Endodermal cell (in vitro differentiated cells): Measurements from ENCODE around the gene ACACA. TPM values are rescaled to one million over a fixed set of nuclear protein-coding genes. Genes with fewer than 3 reads are reported as not detected.
A peak's percentile ranks its signal among the peaks of the same experiment; 100 is the strongest.

Experiments used
- DNase-seq: peaks from one replicate; pipeline ENCODE4 v3.0.0-alpha.2; 2017
- H3K27ac ChIP-seq: 2 replicates; pipeline ENCODE4 v1.5.1; 2013; ENCODE audit warnings: mild to moderate bottlenecking, low read depth, low read length, moderate library complexity
- H3K27me3 ChIP-seq: 2 replicates; pipeline ENCODE4 v1.6.1; 2013; ENCODE audit warnings: mild to moderate bottlenecking, low read length, moderate library complexity; ENCODE audit not compliant: insufficient read depth, control insufficient read depth, poor library complexity, severe bottlenecking
- H3K36me3 ChIP-seq: 2 replicates; pipeline ENCODE4 v1.7.0; 2013; ENCODE audit warnings: mild to moderate bottlenecking, low read length, moderate library complexity; ENCODE audit not compliant: control insufficient read depth, insufficient read depth
- H3K4me1 ChIP-seq: one replicate; pipeline ENCODE4 v1.7.0; 2013; ENCODE audit warnings: low read length; ENCODE audit not compliant: control insufficient read depth, insufficient read depth
- H3K4me3 ChIP-seq: 2 replicates; pipeline ENCODE4 v1.5.1; 2013; ENCODE audit warnings: mild to moderate bottlenecking, low read length, moderate library complexity
- H3K9ac ChIP-seq: 2 replicates; pipeline ENCODE4 v1.6.1; 2013; ENCODE audit warnings: mild to moderate bottlenecking, low read length, moderate library complexity; ENCODE audit not compliant: poor library complexity, severe bottlenecking; ENCODE audit errors: extremely low read depth
- H3K9me3 ChIP-seq: 2 replicates; pipeline ENCODE4 v1.6.1; 2013; ENCODE audit warnings: mild to moderate bottlenecking, low read length, moderate library complexity; ENCODE audit not compliant: control insufficient read depth
- H3K27ac Mint-ChIP-seq: 2 replicates; pipeline ENCODE4 v1.8.0; 2020; ENCODE audit warnings: mixed read lengths
- H3K27me3 Mint-ChIP-seq: 2 replicates; pipeline ENCODE4 v1.8.0; 2021; ENCODE audit warnings: mild to moderate bottlenecking, mixed read lengths; ENCODE audit not compliant: insufficient read depth
- H3K36me3 Mint-ChIP-seq: 2 replicates; pipeline ENCODE4 v1.8.0; 2020; ENCODE audit warnings: low read depth, mixed read lengths
- H3K4me1 Mint-ChIP-seq: 2 replicates; pipeline ENCODE4 v1.8.0; 2020; ENCODE audit warnings: mixed read lengths
- H3K4me3 Mint-ChIP-seq: 2 replicates; pipeline ENCODE4 v1.8.0; 2020; ENCODE audit warnings: mild to moderate bottlenecking, moderate library complexity, mixed read lengths
- H3K9me3 Mint-ChIP-seq: 2 replicates; pipeline ENCODE4 v1.8.0; 2020; ENCODE audit warnings: mild to moderate bottlenecking, mixed read lengths
- WGBS, 2 experiments: methylation state at CpG; one replicate each; pipeline versions ENCODE4 v1.1.5 to v1.1.7; 2013; ENCODE audit warnings: missing lambda C conversion rate in 2 of 2, mixed read lengths in 1 of 2; ENCODE audit not compliant: insufficient coverage in 1 of 2, insufficient read length in 1 of 2; 5-methylcytosine and 5-hydroxymethylcytosine counted together
- total RNA-seq, 2 donors: library from RNA; stranded (reverse); fragmentation: NEBNext Ultra II Directional in 1 of 2; extraction: Animal tissue kit (Norgen Biotek cat#: 25700) in 1 of 2; gene quantifications; 2 replicates in 1 of 2; 3 replicates in 1 of 2; pipeline ENCODE4 v1.2.1, GENCODE V29; 2021
- TF ChIP-seq, protein P1 (sequence below): fragments of 200-600 bp; sonication (generic); conservative IDR thresholded peaks from 2 replicates; pipeline ENCODE4 v1.5.0; 2021; ENCODE audit warnings: antibody characterized with exemption, mild to moderate bottlenecking

Gene ACACA
- total RNA-seq, 2 donors from 2014 or later: 66.7 to 68.6 TPM

DNA sequence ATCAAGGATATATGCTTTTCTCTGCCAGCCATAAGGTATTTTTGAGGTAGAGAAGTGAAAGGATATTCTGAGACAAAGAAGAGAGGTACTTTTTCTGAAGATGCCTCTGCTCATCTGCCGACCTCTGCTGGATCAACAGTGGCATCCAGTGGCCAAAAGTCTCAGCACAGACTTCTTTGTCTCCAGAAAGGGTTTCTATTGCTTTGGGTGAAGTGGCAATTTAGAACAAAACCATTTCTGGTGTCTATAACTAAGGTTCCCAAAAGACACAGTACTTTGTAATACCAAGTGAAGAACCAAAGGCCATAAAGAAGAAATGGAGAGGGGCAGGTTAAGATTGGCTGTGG lies 186.1 kb downstream of the ACACA start:
- Mint-ChIP-seq H3K4me3 (no peak overlapping the region), H3K9me3 (no peaks in the 10 kb centered on the region), H3K27ac (peak overlapping the region; percentile 50), H3K4me1 (peaks cover 22% of the 10 kb centered on the region), H3K36me3 (peaks cover 15% of the 10 kb centered on the region), H3K27me3 (no peaks in the 10 kb centered on the region)
- TF ChIP-seq, protein P1, sequence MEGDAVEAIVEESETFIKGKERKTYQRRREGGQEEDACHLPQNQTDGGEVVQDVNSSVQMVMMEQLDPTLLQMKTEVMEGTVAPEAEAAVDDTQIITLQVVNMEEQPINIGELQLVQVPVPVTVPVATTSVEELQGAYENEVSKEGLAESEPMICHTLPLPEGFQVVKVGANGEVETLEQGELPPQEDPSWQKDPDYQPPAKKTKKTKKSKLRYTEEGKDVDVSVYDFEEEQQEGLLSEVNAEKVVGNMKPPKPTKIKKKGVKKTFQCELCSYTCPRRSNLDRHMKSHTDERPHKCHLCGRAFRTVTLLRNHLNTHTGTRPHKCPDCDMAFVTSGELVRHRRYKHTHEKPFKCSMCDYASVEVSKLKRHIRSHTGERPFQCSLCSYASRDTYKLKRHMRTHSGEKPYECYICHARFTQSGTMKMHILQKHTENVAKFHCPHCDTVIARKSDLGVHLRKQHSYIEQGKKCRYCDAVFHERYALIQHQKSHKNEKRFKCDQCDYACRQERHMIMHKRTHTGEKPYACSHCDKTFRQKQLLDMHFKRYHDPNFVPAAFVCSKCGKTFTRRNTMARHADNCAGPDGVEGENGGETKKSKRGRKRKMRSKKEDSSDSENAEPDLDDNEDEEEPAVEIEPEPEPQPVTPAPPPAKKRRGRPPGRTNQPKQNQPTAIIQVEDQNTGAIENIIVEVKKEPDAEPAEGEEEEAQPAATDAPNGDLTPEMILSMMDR: peak; percentile 82
- DNase-seq: peak; percentile 79
- Histone ChIP-seq H3K9me3 (no peaks in the 10 kb centered on the region), H3K27me3 (no peaks in the 10 kb centered on the region), H3K9ac (no peak overlapping the region), H3K36me3 (peaks cover 25% of the 10 kb centered on the region), H3K4me1 (no peaks in the 10 kb centered on the region), H3K4me3 (no peak overlapping the region), H3K27ac (no peak overlapping the region)
- WGBS, 2 experiments: 43 to 62% methylated on average over 1 of the region's 1 CpG

- H3K4me3 ChIP-seq: no peak overlapping the region
- H3K27me3 ChIP-seq: no peaks in the 10 kb centered on the region
- no peaks in the 10 kb centered on the region for H3K4me1 ChIP-seq
- Mint-ChIP-seq H3K36me3 (peaks cover 15% of the 10 kb centered on the region), H3K4me3 (no peak overlapping the region), H3K4me1 (peaks cover 17% of the 10 kb centered on the region), H3K27me3 (no peaks in the 10 kb centered on the region), H3K27ac (peak overlapping the region; percentile 50), H3K9me3 (no peaks in the 10 kb centered on the region)
- TF ChIP-seq, protein P1: no peak
- H3K9me3 ChIP-seq: no peaks in the 10 kb centered on the region
- H3K27ac ChIP-seq: no peak overlapping the region
- H3K9ac ChIP-seq: no peak overlapping the region
- peaks cover 24% of the 10 kb centered on the region for H3K36me3 ChIP-seq
- 72 to 79% methylated on average over 2 to 5 of the region's 5 CpGs for WGBS, 2 experiments
- no peak for DNase-seq
Measured at GRCh38 chr17:37219876-37220606, 186.6 kb downstream of the ACACA start.

DNA sequence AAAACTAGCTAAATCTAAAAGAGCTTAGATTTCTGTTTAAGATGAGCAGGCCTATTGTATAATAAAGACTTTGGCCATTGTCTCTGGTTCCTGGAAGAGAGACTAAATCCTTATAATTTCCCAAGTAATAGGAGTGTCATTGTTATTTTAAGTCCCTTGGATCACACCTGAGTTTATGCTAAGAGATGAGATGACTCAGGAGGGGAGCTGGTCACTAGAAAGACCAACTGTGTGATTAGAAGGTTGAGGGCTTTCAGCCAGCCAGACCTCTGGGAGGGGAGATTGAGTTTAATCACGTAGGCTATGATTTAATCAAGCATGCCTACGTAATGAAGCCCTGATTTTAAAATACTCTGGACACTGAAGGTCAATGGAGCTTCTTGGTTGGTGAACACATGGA lies 187.8 kb downstream of the ACACA start:
- H3K27me3 Mint-ChIP-seq: no peaks in the 10 kb centered on the region
- H3K4me1 ChIP-seq: peaks cover 11% of the 10 kb centered on the region
- no peak overlapping the region for H3K4me3 Mint-ChIP-seq
- TF ChIP-seq, protein P1: no peak
- no peaks in the 10 kb centered on the region for H3K9me3 Mint-ChIP-seq
- H3K9me3 ChIP-seq: no peaks in the 10 kb centered on the region
- H3K9ac ChIP-seq: no peak overlapping the region
- H3K4me1 Mint-ChIP-seq: peaks cover 27% of the 10 kb centered on the region
- 93 to 100% methylated on average over 2 of the region's 2 CpGs for WGBS, 2 experiments
- no peaks in the 10 kb centered on the region for H3K27me3 ChIP-seq
- peaks cover 15% of the 10 kb centered on the region for H3K36me3 Mint-ChIP-seq
- peak overlapping the region; percentile 74 for H3K27ac Mint-ChIP-seq
- DNase-seq: no peak
- no peak overlapping the region for H3K4me3 ChIP-seq
- peaks cover 24% of the 10 kb centered on the region for H3K36me3 ChIP-seq
- H3K27ac ChIP-seq: no peak overlapping the region
